Osteocyte (in vitro differentiated cells): ENCODE data around the gene MT3. TPM values are rescaled to one million over a fixed set of nuclear protein-coding genes. Genes with fewer than 3 reads are reported as not detected.

ENCODE experiments used
- DNase-seq: peaks from one replicate; pipeline ENCODE4 v3.0.0; 2021; ENCODE audit warnings: mixed read lengths; ENCODE audit not compliant: unreplicated experiment; ENCODE audit errors: extremely low spot score
- H3K27ac Mint-ChIP-seq: one replicate; pipeline ENCODE4 v1.8.0; 2021; ENCODE audit warnings: mild to moderate bottlenecking, mixed read lengths; ENCODE audit not compliant: unreplicated experiment
- H3K27me3 Mint-ChIP-seq: one replicate; pipeline ENCODE4 v1.8.0; 2021; ENCODE audit warnings: mixed read lengths; ENCODE audit not compliant: unreplicated experiment
- H3K36me3 Mint-ChIP-seq: one replicate; pipeline ENCODE4 v1.8.0; 2021; ENCODE audit warnings: mixed read lengths; ENCODE audit not compliant: unreplicated experiment
- H3K4me1 Mint-ChIP-seq: one replicate; pipeline ENCODE4 v1.8.0; 2021; ENCODE audit warnings: mixed read lengths; ENCODE audit not compliant: unreplicated experiment
- H3K4me3 Mint-ChIP-seq: one replicate; pipeline ENCODE4 v1.8.0; 2021; ENCODE audit warnings: mild to moderate bottlenecking, moderate library complexity, mixed read lengths; ENCODE audit not compliant: unreplicated experiment
- H3K9me3 Mint-ChIP-seq: one replicate; pipeline ENCODE4 v1.8.0; 2021; ENCODE audit warnings: mixed read lengths; ENCODE audit not compliant: unreplicated experiment
- total RNA-seq: library from RNA; stranded (reverse); gene quantifications from 2 replicates; pipeline ENCODE4 v1.2.1, GENCODE V29; 2021
- TF ChIP-seq, protein P1 (sequence below): fragments of 200-600 bp; sonication (generic); IDR thresholded peaks from 2 replicates; pipeline ENCODE4 v1.5.0; 2021; ENCODE audit warnings: antibody characterized with exemption, mild to moderate bottlenecking, moderate library complexity

MT3 gene
- total RNA-seq, 1 donor from 2014 or later = not detected

DNA sequence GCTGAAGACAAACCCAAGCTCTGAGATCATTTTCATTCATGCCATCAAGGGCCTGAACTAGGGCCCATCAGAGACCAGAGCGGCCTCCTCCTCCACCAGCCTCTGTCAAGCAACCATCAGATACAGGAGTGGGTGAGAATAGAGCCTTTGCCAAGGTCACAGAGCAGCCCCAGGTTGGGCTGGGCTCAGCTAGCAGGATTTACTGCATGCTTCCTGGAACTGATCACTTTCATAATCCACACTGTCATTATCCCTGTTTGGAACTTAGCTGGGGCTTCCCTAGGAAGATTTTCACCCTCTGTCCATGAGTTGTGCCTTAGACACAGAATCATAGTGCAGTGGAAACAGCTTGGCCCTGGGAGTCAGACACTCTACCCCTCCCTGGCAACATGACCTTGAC lies 19.4 kb upstream of the MT3 start:
- Mint-ChIP-seq H3K4me3 (no peak overlapping the region), H3K9me3 (no peaks in the 10 kb centered on the region), H3K27me3 (peaks cover 31% of the 10 kb centered on the region), H3K36me3 (no peaks in the 10 kb centered on the region), H3K27ac (no peak overlapping the region), H3K4me1 (no peaks in the 10 kb centered on the region)
- TF ChIP-seq, protein P1, sequence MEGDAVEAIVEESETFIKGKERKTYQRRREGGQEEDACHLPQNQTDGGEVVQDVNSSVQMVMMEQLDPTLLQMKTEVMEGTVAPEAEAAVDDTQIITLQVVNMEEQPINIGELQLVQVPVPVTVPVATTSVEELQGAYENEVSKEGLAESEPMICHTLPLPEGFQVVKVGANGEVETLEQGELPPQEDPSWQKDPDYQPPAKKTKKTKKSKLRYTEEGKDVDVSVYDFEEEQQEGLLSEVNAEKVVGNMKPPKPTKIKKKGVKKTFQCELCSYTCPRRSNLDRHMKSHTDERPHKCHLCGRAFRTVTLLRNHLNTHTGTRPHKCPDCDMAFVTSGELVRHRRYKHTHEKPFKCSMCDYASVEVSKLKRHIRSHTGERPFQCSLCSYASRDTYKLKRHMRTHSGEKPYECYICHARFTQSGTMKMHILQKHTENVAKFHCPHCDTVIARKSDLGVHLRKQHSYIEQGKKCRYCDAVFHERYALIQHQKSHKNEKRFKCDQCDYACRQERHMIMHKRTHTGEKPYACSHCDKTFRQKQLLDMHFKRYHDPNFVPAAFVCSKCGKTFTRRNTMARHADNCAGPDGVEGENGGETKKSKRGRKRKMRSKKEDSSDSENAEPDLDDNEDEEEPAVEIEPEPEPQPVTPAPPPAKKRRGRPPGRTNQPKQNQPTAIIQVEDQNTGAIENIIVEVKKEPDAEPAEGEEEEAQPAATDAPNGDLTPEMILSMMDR = no peak
- no peak for DNase-seq

DNA sequence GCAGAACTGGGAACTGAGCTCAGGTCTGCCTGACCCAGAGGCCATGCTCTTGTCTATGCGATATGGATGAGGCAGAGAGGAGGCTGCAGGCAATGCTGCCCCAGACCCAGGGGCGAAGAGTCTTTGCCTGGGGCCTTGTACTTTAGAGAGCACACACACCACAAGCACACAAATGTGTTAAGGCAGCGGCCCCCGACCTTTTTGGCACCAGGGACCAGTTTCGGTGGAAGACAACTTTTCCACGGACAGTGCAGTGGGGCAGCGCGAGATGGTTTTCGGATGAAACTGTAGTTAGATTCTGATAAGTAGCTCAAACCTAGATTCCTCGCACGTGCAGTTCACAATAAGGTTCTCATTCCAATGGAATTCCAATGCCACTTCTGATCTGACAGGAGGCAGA lies 17.8 kb upstream of the MT3 start:
- Mint-ChIP-seq H3K4me1 (no peaks in the 10 kb centered on the region), H3K9me3 (no peaks in the 10 kb centered on the region), H3K27ac (no peak overlapping the region), H3K27me3 (peaks cover 18% of the 10 kb centered on the region), H3K4me3 (no peak overlapping the region), H3K36me3 (no peaks in the 10 kb centered on the region)
- TF ChIP-seq, protein P1 = no peak
- DNase-seq = no peak

- Mint-ChIP-seq H3K27me3 (peaks cover 3% of the 10 kb centered on the region), H3K4me1 (no peaks in the 10 kb centered on the region), H3K27ac (no peak overlapping the region), H3K4me3 (no peak overlapping the region), H3K36me3 (no peaks in the 10 kb centered on the region), H3K9me3 (no peaks in the 10 kb centered on the region)
- DNase-seq = no peak
- TF ChIP-seq, protein P1 = no peak
These were observed 14.7 kb upstream of the MT3 start for GRCh38 chr16:56574625-56575024.

DNA sequence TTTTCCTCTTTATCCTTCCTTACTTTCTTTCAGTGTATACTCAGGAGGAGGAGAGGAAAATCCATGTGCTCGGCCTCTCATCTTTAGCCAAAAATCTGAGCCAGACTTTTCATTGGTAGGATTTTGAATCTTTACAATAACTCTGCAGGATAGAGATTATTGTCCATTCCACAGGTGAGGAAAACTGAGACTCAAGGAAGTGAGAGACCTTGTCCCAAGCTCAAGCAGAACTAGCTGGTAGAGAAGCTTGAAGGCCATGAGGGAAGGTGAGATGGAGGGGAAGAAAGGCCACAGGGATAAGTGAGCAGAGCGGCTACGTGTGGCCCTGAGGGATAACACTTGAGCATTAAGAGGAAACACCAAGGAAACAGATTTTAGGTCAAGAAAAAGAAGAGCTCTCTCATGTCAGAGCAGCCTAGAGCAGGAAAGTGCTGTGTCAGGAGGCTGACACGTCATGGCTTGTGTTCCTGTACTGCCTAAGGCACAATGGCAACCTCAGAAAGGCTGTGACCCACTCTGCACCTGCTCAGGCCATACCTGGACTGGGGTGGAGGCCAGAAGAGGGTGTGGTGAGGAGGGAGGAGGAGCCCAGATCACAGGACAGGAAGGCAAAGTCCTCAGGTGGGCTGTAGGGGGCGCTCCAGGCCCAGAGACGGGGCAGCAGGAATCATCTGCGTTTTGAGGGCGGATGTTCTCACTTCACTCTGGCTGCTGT lies 12.6 kb upstream of the MT3 start:
- TF ChIP-seq, protein P1 = peak; percentile 66
- Mint-ChIP-seq H3K4me1 (no peaks in the 10 kb centered on the region), H3K36me3 (no peaks in the 10 kb centered on the region), H3K4me3 (no peak overlapping the region), H3K27ac (no peak overlapping the region), H3K9me3 (no peaks in the 10 kb centered on the region), H3K27me3 (peaks cover 3% of the 10 kb centered on the region)
- no peak for DNase-seq

GRCh38 chr16:56577300-56577625 lies 12.1 kb upstream of the MT3 start:
- no peaks in the 10 kb centered on the region for H3K9me3 Mint-ChIP-seq
- H3K4me1 Mint-ChIP-seq = no peaks in the 10 kb centered on the region
- TF ChIP-seq, protein P1 = no peak
- DNase-seq = no peak
- H3K4me3 Mint-ChIP-seq = no peak overlapping the region
- no peak overlapping the region for H3K27ac Mint-ChIP-seq
- no peaks in the 10 kb centered on the region for H3K36me3 Mint-ChIP-seq
- H3K27me3 Mint-ChIP-seq = peaks cover 3% of the 10 kb centered on the region
